ENCODE measurements around the gene RIPOR3.
"Not testable (repeated sequence)": the region's sequence is repeated elsewhere in the genome, so short reads cannot be mapped to it uniquely, and the experiment has no call there.

The RIPOR3 gene

DNA sequence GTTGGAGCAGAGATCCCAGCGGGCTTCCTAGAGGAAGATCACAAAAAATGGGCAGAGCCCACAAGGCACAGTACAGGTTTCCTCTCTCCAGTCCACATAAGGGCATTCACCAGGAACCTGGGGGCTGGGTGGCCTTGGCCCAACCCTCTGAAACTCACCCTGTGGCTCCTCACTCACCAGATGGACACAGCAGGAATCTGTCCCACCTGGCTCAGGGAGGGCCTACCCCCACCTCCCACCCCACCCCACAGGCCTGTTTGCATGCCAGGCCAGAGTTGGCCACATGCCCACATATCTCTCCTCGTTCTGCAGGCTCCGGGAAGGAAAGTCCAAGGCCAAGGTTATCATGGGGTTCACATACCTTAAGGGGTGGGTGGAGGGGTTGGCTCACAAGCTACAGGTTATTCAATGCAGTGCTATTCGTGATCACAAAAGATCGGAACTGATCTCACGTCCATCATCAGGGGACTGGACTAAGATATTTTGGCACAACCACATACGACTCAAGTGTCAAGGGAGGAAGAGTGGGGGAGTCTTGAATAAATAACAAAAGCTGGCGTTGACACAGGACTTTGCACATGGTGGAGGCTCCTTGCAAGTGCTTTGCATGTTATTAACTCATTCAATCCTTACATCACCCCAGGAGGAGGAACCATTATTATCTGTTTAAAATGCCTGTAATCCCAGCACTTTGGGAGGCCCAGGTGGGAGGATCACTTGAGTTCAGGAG lies 13.0 kb downstream of the RIPOR3 start:
- TF ChIP-seq, protein P1, sequence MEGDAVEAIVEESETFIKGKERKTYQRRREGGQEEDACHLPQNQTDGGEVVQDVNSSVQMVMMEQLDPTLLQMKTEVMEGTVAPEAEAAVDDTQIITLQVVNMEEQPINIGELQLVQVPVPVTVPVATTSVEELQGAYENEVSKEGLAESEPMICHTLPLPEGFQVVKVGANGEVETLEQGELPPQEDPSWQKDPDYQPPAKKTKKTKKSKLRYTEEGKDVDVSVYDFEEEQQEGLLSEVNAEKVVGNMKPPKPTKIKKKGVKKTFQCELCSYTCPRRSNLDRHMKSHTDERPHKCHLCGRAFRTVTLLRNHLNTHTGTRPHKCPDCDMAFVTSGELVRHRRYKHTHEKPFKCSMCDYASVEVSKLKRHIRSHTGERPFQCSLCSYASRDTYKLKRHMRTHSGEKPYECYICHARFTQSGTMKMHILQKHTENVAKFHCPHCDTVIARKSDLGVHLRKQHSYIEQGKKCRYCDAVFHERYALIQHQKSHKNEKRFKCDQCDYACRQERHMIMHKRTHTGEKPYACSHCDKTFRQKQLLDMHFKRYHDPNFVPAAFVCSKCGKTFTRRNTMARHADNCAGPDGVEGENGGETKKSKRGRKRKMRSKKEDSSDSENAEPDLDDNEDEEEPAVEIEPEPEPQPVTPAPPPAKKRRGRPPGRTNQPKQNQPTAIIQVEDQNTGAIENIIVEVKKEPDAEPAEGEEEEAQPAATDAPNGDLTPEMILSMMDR (IDR thresholded peaks at IDR 0.05; ENCODE audit: low read depth, low read length, missing control alignments): no peak
- no peak overlapping the region for H3K4me3 ChIP-seq (replicated peaks; ENCODE audit: low read depth, low read length)
- DNase-seq (ENCODE audit: extremely low read depth, low read depth): no peak

DNA sequence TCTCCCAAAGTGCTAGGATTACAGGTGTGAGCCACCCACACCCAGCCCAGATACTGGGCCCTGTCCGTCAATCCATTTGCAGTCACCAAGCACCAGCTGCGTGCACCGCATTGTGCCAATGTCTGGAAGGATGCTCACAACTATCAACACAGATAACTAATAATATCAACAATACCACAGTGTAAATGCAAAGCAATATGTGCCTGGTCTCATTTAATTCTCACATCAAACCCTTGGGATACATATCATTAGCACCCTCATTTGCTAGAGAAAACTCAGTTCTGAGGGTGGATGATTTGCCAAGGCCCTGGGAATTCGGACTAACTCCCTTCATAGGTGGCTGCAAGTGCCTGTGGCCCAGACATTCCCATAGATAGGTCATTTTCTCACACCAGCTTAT lies 14.5 kb downstream of the RIPOR3 start:
- TF ChIP-seq, protein P1 (IDR thresholded peaks at IDR 0.05; ENCODE audit: low read depth, low read length, missing control alignments): no peak

DNA sequence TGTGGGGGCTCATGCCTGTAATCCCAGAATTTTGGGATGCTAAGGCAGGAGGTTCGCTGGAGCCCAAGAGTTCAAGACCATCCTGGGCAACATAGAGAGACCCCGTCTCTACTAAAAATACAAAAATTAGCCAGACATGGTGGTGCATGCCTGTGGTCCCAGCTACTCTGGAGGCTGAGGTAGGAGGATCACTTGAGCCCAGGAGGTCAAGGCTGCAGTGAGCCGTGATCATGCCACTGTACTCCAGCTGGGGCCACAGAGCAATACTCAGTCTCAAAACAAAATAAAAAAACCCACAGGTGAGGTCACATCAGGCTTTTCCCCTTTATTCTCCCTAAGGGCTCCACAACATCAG lies 15.0 kb downstream of the RIPOR3 start:
- H3K4me3 ChIP-seq (replicated peaks; ENCODE audit: low read depth, low read length); DNase-seq (ENCODE audit: extremely low read depth, low read depth): not testable (repeated sequence)

More for the DNA sequence above, 14.5 kb downstream of the RIPOR3 start:
- no peak for DNase-seq (ENCODE audit: extremely low read depth, low read depth)
- H3K4me3 ChIP-seq (replicated peaks; ENCODE audit: low read depth, low read length): no peak overlapping the region

DNA sequence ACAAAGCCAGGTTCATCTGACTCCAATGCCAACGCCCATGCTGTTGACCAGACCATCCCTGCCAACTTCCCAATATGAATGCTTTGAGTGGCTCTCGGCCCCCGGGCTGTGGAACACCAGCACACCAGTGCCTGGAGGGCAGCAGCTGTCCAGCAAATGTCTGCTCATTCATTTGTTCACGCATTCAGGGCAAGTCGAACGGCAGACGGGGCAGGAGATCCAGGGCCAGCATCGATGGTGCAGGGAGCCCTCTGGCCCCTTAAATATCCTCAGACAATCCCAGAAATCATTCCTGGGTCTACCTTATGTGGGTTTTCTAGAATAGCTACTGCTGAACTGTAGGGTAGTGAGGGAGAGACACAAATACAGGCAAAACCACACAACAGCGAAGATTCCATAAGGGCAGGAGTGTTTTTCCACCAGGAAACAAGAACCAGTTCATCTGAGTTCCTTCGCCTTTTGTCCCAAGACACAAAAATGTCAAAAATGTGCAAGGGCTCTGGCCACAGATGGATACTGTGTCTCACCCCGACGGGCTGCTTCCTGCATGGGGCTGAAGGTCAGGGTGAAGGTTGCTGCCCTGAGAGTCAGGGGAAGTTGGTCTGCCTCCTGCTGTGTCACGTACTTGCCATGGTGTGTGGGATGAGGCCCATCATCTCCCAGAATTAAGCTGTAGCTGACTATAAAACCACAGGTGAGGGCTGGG lies 15.5 kb downstream of the RIPOR3 start:
- H3K4me3 ChIP-seq (replicated peaks; ENCODE audit: low read depth, low read length): no peak overlapping the region
- DNase-seq (ENCODE audit: extremely low read depth, low read depth): no peak
- TF ChIP-seq, protein P1 (IDR thresholded peaks at IDR 0.05; ENCODE audit: low read depth, low read length, missing control alignments): no peak

DNA sequence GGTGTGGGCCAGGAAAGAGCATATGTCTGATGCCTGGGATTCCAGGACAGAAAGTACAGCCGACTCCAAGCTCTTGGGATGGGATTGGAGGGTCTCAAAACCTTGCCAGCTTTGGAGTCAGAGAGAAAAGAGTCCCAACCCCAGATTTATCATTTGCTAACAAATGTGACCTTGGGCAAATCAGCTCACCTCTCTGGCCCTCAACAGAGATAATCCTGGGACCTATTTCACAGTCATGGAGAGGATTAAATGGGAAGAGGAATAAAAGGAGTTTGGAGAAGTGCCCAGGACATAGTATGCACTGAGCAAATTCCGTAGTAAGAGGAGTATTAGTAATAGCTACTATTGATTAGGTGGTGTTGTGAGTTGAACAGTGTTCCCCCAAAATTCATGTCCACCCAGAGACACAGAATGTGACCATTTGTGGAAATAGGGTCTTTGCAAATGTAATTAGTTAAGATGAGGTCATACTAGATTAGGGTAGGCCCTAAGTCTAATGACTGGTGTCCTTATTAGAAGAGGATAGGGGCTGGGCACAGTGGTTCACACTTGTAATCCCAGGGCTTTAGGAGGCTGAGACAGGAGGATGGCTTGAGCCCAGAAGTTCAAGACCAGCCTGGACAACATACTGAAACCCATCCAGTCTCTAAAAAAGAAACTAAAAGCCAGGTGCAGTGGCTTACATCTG lies 17.1 kb downstream of the RIPOR3 start:
- DNase-seq (ENCODE audit: extremely low read depth, low read depth): no peak
- TF ChIP-seq, protein P1 (IDR thresholded peaks at IDR 0.05; ENCODE audit: low read depth, low read length, missing control alignments): no peak
- no peak overlapping the region for H3K4me3 ChIP-seq (replicated peaks; ENCODE audit: low read depth, low read length)

DNA sequence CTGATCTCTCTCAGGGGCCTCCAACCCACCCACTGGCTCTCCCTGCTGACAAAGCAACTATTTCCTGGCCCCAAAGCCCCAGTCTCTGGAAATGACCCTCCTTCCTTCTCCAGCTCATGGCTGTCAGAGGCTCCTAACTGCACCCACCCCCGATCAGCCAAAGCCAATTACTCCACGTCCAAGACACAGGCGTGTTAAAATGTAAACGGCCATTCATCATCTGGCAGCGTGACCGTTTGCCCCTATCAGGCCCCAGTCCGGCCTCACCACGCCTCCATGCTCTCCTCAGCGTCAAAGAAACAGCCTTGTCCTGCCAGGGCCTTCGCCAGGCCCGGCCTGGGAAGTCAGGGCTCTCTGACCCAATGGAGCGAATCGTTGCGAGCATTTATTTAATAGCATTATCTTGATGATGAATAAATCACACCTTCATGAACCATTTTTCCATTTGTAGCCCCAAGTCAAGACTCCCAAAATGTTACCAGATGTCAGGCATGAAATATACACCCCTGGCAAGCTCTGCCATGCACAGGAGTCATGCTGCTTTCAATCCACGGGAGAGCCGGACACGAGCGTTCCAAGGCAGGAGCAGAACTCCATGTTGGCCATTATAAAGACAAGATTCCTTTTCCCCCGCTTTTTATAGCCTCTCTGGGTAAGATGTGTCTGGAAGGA lies 17.7 kb downstream of the RIPOR3 start:
- H3K4me3 ChIP-seq (replicated peaks; ENCODE audit: low read depth, low read length): no peak overlapping the region
- no peak for DNase-seq (ENCODE audit: extremely low read depth, low read depth)
- TF ChIP-seq, protein P1 (IDR thresholded peaks at IDR 0.05; ENCODE audit: low read depth, low read length, missing control alignments): no peak

DNA sequence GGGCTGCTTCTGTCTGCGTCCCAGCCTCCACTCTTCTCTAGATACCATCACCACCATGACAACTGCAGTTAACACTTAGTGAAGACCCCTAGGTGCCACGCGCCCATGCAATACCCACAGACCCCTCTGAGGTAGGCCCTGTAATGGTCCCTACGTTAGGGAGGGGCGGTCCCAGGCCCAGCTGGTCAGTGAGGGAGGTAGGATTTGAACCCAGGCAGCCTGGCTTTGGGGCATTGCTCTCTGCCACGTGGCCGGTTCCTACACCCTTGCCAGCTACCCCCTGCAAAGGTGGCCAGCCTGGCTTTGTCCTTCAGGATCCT lies 18.2 kb downstream of the RIPOR3 start:
- DNase-seq (ENCODE audit: extremely low read depth, low read depth): no peak
- H3K4me3 ChIP-seq (replicated peaks; ENCODE audit: low read depth, low read length): no peak overlapping the region
- TF ChIP-seq, protein P1 (IDR thresholded peaks at IDR 0.05; ENCODE audit: low read depth, low read length, missing control alignments): no peak

Measured in HFF-Myc (cell line).